ENCODE results near the gene FOXJ1. TPM values are rescaled to one million over a fixed set of nuclear protein-coding genes. Genes with fewer than 3 reads are reported as not detected.
A peak's percentile ranks its signal among the peaks of the same experiment; 100 is the strongest.

FOXJ1 gene
- total RNA-seq, 1 donor from 2014 or later, result 2.6 TPM

DNA sequence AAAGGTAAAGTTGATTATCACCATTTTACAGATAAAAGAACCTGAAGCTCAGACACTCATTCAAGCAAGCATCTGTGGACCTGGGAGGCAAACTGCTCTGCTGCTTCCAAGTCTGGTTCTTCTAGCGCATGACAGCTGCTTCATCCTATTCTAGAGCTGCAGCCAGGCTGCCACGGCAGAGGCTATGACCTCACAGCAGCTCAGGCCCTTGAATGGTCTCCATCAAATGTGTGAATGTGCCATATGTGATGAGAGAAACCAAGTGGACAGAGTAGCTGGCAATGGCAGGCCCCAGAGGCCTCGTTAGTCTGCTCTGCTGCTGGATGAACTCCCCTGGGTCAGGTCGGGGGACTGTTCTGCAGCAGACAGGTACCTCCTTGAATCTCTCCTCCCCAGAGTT is 30.7 kb upstream of the FOXJ1 start:
- no peak overlapping the region for H3K4me3 ChIP-seq (ENCODE audit: low read depth, low read length)
- TF ChIP-seq, protein P1, sequence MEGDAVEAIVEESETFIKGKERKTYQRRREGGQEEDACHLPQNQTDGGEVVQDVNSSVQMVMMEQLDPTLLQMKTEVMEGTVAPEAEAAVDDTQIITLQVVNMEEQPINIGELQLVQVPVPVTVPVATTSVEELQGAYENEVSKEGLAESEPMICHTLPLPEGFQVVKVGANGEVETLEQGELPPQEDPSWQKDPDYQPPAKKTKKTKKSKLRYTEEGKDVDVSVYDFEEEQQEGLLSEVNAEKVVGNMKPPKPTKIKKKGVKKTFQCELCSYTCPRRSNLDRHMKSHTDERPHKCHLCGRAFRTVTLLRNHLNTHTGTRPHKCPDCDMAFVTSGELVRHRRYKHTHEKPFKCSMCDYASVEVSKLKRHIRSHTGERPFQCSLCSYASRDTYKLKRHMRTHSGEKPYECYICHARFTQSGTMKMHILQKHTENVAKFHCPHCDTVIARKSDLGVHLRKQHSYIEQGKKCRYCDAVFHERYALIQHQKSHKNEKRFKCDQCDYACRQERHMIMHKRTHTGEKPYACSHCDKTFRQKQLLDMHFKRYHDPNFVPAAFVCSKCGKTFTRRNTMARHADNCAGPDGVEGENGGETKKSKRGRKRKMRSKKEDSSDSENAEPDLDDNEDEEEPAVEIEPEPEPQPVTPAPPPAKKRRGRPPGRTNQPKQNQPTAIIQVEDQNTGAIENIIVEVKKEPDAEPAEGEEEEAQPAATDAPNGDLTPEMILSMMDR (conservative IDR thresholded peaks at IDR 0.05; ENCODE audit: low read depth, low read length), result no peak
- no peak for DNase-seq (ENCODE audit: low read depth)

DNA sequence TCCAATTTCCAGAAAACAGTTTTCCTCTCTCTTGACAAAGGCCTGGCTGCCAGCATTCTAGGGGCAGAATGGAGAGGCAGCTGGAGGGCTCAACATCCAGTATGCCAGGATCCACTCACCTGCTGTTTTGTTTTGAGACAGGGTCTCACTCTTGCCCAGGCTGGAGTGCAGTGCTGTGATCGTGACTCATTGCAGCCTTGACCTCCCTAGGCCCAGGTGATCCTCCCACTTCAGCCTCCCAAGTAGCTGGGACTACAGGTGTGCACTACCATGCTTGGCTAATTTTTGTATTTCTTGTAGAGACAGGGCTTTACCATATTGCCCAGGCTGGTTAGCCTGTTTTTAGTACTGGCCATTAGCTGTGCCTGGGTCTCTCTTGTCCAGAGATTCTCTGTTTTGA is 29.1 kb upstream of the FOXJ1 start:
- TF ChIP-seq, protein P1 (conservative IDR thresholded peaks at IDR 0.05; ENCODE audit: low read depth, low read length), result no peak
- no peak overlapping the region for H3K4me3 ChIP-seq (ENCODE audit: low read depth, low read length)
- no peak for DNase-seq (ENCODE audit: low read depth)

DNA sequence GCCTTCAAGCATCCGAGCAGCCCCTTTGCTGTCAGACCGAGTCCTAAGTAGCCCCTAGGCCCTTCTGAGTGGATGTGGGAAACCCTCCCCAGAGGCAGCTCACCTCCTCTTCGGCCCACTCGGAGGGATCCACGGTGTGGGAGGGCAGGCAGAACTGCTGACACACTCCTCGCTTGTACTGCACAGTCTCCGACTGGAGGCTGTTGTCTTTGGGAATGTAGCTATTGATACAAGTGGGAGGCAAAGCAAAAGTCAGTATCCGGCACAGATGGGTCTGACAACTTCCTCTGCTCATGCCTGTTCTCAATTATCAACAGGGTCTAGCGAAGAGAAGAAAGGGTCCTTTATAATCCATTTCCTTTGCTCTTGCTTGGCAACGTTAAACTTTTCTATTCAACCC is 25.9 kb upstream of the FOXJ1 start:
- TF ChIP-seq, protein P1 (conservative IDR thresholded peaks at IDR 0.05; ENCODE audit: low read depth, low read length), result no peak
- DNase-seq (ENCODE audit: low read depth), result no peak
- no peak overlapping the region for H3K4me3 ChIP-seq (ENCODE audit: low read depth, low read length)

DNA sequence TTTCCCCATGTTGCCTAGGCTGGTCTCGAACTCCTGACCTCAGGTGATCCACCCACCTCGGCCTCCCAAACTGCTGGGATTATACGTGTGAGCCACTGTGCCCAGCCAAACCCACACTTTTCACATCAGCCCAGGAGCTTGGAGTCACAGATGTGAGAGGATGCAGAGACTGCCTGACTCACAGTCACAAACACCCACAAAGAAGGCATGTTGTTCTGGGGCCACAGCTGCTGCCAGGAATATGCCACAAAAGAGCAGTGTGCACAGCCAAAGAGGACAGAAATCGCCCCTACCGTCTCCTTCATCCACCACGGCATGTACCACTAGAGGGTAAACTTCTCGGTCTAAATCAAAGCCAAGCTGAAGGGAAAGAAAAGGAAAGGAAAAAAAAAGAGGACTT is 25.1 kb upstream of the FOXJ1 start:
- no peak overlapping the region for H3K4me3 ChIP-seq (ENCODE audit: low read depth, low read length)
- no peak for DNase-seq (ENCODE audit: low read depth)
- TF ChIP-seq, protein P1 (conservative IDR thresholded peaks at IDR 0.05; ENCODE audit: low read depth, low read length), result no peak

DNA sequence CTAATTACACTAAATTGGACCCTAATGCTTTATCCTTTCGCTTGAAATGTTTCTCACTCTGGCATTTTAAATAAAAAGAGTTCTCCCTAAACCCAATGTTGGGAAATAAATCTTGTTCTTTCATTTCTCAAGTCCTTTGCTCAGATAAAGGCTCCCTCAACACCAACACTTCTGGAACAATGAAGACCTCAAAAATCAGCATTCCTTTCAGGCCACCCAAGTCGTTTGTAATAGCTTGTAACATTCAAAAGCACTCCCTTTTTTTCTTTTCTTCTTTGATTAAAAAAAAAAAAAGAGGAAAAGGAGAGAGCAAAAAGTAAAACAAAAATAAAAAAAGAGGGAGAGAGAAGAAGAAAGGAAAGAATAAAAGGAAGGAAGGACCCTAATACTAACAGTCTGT is 23.3 kb upstream of the FOXJ1 start:
- H3K4me3 ChIP-seq (ENCODE audit: low read depth, low read length), result no peak overlapping the region
- TF ChIP-seq, protein P1 (conservative IDR thresholded peaks at IDR 0.05; ENCODE audit: low read depth, low read length), result no peak
- no peak for DNase-seq (ENCODE audit: low read depth)

DNA sequence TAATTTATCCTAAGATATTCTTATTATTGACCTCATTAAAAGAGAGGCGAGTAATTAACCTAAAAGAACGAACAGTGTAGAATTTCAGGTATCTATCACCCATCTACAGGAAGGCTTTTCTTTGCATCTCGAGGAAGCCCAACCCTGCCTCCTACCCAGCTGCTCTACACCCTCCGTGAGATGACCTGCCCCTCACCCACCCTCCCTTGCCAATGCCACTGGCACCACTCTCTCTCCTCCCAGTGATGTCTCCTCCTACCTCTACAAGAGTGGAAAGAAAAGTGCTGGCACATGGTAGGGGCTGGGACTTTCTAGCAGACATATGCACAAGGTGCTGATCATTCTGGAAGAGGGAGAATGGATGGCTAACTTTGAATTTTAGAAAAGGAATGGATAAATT is 22.9 kb upstream of the FOXJ1 start:
- no peak overlapping the region for H3K4me3 ChIP-seq (ENCODE audit: low read depth, low read length)
- DNase-seq (ENCODE audit: low read depth), result no peak
- TF ChIP-seq, protein P1 (conservative IDR thresholded peaks at IDR 0.05; ENCODE audit: low read depth, low read length), result no peak

DNA sequence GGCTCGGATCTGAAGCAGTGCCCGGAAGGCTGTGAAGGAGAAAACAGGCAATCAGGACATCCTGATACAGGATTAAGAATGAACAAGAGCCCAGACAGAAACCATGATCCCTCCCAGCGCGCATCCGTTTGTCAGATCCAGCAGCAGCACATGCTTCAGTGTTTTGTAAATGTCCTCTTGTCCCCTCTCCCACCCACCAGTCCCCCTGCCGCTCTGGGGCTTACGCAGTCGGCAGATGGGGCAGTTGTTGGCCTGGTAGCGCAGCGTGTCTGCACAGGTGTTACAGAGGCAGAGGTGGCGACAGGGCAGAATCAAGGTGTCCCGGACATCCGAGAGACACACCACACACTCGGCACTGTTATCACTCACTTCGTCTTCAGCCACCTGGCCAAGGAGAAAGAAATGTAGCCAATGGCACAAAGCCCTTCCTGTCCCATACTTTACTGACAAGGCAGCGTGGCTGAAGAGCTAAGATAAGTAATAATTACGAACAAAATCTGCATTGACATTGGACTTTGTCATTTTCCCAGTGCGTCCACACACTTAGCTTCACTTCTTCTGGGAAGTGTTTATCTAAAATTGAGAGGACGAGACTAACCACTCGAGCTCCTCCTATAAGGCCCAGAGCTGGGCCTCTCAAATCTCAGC is 20.7 kb upstream of the FOXJ1 start:
- no peak for DNase-seq (ENCODE audit: low read depth)
- H3K4me3 ChIP-seq (ENCODE audit: low read depth, low read length), result peak overlapping the region; percentile 12
- TF ChIP-seq, protein P1 (conservative IDR thresholded peaks at IDR 0.05; ENCODE audit: low read depth, low read length), result no peak

Measured in epithelial cell of proximal tubule (primary cell).